ENCODE data around the gene TLE3.

Gene TLE3

GRCh38 chr15:70062321-70062956, 35.3 kb downstream of the TLE3 start:
- DNase-seq (ENCODE audit: low read depth) = no peak

- no peak for DNase-seq (ENCODE audit: low read depth)
Measured at GRCh38 chr15:70061696-70062270, 35.9 kb downstream of the TLE3 start.

GRCh38 chr15:70060993-70061305, 36.8 kb downstream of the TLE3 start:
- no peak for DNase-seq (ENCODE audit: low read depth)

GRCh38 chr15:70060214-70060992, 37.3 kb downstream of the TLE3 start:
- DNase-seq (ENCODE audit: low read depth) = no peak

- no peak for DNase-seq (ENCODE audit: low read depth)
Measured at GRCh38 chr15:70059476-70060213, 38.1 kb downstream of the TLE3 start.

GRCh38 chr15:70058642-70059360, 38.9 kb downstream of the TLE3 start:
- DNase-seq (ENCODE audit: low read depth) = no peak

GRCh38 chr15:70057931-70058641, 39.6 kb downstream of the TLE3 start:
- no peak for DNase-seq (ENCODE audit: low read depth)

GRCh38 chr15:70056091-70056680, 41.5 kb downstream of the TLE3 start:
- no peak for DNase-seq (ENCODE audit: low read depth)

- DNase-seq (ENCODE audit: low read depth) = no peak
Measured at GRCh38 chr15:70055601-70056051, 42.1 kb downstream of the TLE3 start.

- no peak for DNase-seq (ENCODE audit: low read depth)
Measured at GRCh38 chr15:70054884-70055387, 42.8 kb downstream of the TLE3 start.

- DNase-seq (ENCODE audit: low read depth) = no peak
Measured at GRCh38 chr15:70054366-70054765, 43.4 kb downstream of the TLE3 start.

GRCh38 chr15:70053716-70054229, 43.9 kb downstream of the TLE3 start:
- no peak for DNase-seq (ENCODE audit: low read depth)

GRCh38 chr15:70053001-70053715, 44.6 kb downstream of the TLE3 start:
- DNase-seq (ENCODE audit: low read depth) = no peak

GRCh38 chr15:70051948-70052633, 45.6 kb downstream of the TLE3 start:
- no peak for DNase-seq (ENCODE audit: low read depth)

- DNase-seq (ENCODE audit: low read depth) = no peak
Measured at GRCh38 chr15:70050970-70051369, 46.7 kb downstream of the TLE3 start.

GRCh38 chr15:70050441-70050840, 47.3 kb downstream of the TLE3 start:
- DNase-seq (ENCODE audit: low read depth) = no peak

GRCh38 chr15:70049701-70050301, 47.9 kb downstream of the TLE3 start:
- no peak for DNase-seq (ENCODE audit: low read depth)

GRCh38 chr15:70048578-70049514, 48.9 kb downstream of the TLE3 start:
- DNase-seq (ENCODE audit: low read depth) = no peak
